MM.1S (cell line): ENCODE data around the gene SDF2L1.
"Not testable (repeated sequence)": the region's sequence is repeated elsewhere in the genome, so short reads cannot be mapped to it uniquely, and the experiment has no call there.

Experiments used
- DNase-seq: peaks from one replicate; pipeline ENCODE4 v3.0.0-alpha.2; 2015
- H2AFZ ChIP-seq: fragments of 300-600 bp; sonication (generic); 2 replicates; pipeline ENCODE4 v1.6.0; 2016; ENCODE audit warnings: antibody characterized with exemption, low read length
- H3F3A ChIP-seq: fragments of 300-600 bp; sonication (generic); 2 replicates; pipeline ENCODE4 v1.6.1; 2016; ENCODE audit warnings: mild to moderate bottlenecking, antibody characterized with exemption, low read length, moderate library complexity, mixed read lengths; ENCODE audit not compliant: insufficient read depth
- H3K27ac ChIP-seq: fragments of 300-600 bp; sonication (generic); 2 replicates; pipeline ENCODE4 v1.5.1; 2016; ENCODE audit warnings: mild to moderate bottlenecking, low read length
- H3K27me3 ChIP-seq: fragments of 300-600 bp; sonication (generic); replicated peaks from 2 replicates; pipeline ENCODE4 v1.6.0; 2016; ENCODE audit warnings: low read length; ENCODE audit not compliant: insufficient read depth
- H3K36me3 ChIP-seq: fragments of 300-600 bp; sonication (generic); replicated peaks from 2 replicates; pipeline ENCODE4 v1.6.1; 2016; ENCODE audit warnings: mild to moderate bottlenecking, low read length, mixed read lengths; ENCODE audit not compliant: insufficient read depth
- H3K4me1 ChIP-seq: fragments of 300-600 bp; sonication (generic); 2 replicates; pipeline ENCODE4 v1.6.1; 2016; ENCODE audit warnings: low read length, mixed read lengths
- H3K4me2 ChIP-seq: fragments of 300-600 bp; sonication (generic); 2 replicates; pipeline ENCODE4 v1.6.0; 2016; ENCODE audit warnings: low read depth, low read length
- H3K4me3 ChIP-seq: fragments of 300-600 bp; sonication (generic); 2 replicates; pipeline ENCODE4 v1.5.1; 2016; ENCODE audit warnings: low read length, mixed read lengths
- H3K79me2 ChIP-seq: fragments of 300-600 bp; sonication (generic); 2 replicates; pipeline ENCODE4 v1.6.1; 2016; ENCODE audit warnings: mixed run types, low read length, mixed read lengths
- H3K9ac ChIP-seq: fragments of 300-600 bp; sonication (generic); 2 replicates; pipeline ENCODE4 v1.6.1; 2016; ENCODE audit warnings: low read length, mixed read lengths
- H3K9me2 ChIP-seq: fragments of 300-600 bp; sonication (generic); replicated peaks from 2 replicates; pipeline ENCODE4 v1.6.1; 2016; ENCODE audit warnings: mild to moderate bottlenecking, low read length, mixed read lengths; ENCODE audit not compliant: insufficient read depth
- H3K9me3 ChIP-seq: fragments of 300-600 bp; sonication (generic); replicated peaks from 2 replicates; pipeline ENCODE4 v1.6.1; 2016; ENCODE audit warnings: mild to moderate bottlenecking, low read length, mixed read lengths; ENCODE audit not compliant: insufficient read depth
- H4K20me1 ChIP-seq: fragments of 300-600 bp; sonication (generic); 2 replicates; pipeline ENCODE4 v1.6.1; 2016; ENCODE audit warnings: mild to moderate bottlenecking, low read length, moderate library complexity, mixed read lengths; ENCODE audit not compliant: insufficient read depth
- EZH2 ChIP-seq: fragments of 300-600 bp; sonication (generic); optimal IDR thresholded peaks from 2 replicates; pipeline ENCODE3; 2017; ENCODE audit warnings: low read depth, mild to moderate bottlenecking, antibody characterized with exemption, low read length, mixed read lengths
- EZH2phosphoT487 ChIP-seq: fragments of 300-600 bp; sonication (generic); IDR thresholded peaks from 2 replicates; pipeline ENCODE4 v1.6.1; 2018; ENCODE audit warnings: antibody characterized with exemption, low read length
- TF ChIP-seq, protein P1 (sequence below): fragments of 300-600 bp; sonication (generic); IDR thresholded peaks from 2 replicates; pipeline ENCODE4 v1.5.1; 2016; ENCODE audit warnings: antibody characterized with exemption, low read length, mixed read lengths

SDF2L1 gene

GRCh38 chr22:21635771-21636510 lies 6.2 kb upstream of the SDF2L1 start:
- Histone ChIP-seq H3K9me2 (no peaks in the 10 kb centered on the region), H3K27me3 (no peaks in the 10 kb centered on the region), H3K9me3 (no peaks in the 10 kb centered on the region), H3K4me1 (no peaks in the 10 kb centered on the region), H3K4me3 (no peak overlapping the region), H2AFZ (no peak overlapping the region), H3K79me2 (no peaks in the 10 kb centered on the region), H4K20me1 (no peaks in the 10 kb centered on the region), H3K4me2 (no peak overlapping the region), H3K36me3 (no peaks in the 10 kb centered on the region), H3K27ac (no peak overlapping the region), H3K9ac (no peak overlapping the region), H3F3A (no peaks in the 10 kb centered on the region)
- TF ChIP-seq, protein P1, sequence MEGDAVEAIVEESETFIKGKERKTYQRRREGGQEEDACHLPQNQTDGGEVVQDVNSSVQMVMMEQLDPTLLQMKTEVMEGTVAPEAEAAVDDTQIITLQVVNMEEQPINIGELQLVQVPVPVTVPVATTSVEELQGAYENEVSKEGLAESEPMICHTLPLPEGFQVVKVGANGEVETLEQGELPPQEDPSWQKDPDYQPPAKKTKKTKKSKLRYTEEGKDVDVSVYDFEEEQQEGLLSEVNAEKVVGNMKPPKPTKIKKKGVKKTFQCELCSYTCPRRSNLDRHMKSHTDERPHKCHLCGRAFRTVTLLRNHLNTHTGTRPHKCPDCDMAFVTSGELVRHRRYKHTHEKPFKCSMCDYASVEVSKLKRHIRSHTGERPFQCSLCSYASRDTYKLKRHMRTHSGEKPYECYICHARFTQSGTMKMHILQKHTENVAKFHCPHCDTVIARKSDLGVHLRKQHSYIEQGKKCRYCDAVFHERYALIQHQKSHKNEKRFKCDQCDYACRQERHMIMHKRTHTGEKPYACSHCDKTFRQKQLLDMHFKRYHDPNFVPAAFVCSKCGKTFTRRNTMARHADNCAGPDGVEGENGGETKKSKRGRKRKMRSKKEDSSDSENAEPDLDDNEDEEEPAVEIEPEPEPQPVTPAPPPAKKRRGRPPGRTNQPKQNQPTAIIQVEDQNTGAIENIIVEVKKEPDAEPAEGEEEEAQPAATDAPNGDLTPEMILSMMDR, result no peak
- TF ChIP-seq EZH2phosphoT487, result no peak
- no peak for TF ChIP-seq EZH2
- no peak for DNase-seq

- Histone ChIP-seq H4K20me1 (no peaks in the 10 kb centered on the region), H3K4me3 (no peak overlapping the region), H3K36me3 (no peaks in the 10 kb centered on the region), H3K4me1 (no peaks in the 10 kb centered on the region), H3K9ac (no peak overlapping the region), H2AFZ (no peak overlapping the region), H3K4me2 (no peak overlapping the region), H3K79me2 (no peaks in the 10 kb centered on the region), H3K9me3 (no peaks in the 10 kb centered on the region), H3K9me2 (no peaks in the 10 kb centered on the region), H3K27ac (no peak overlapping the region), H3F3A (no peaks in the 10 kb centered on the region), H3K27me3 (no peaks in the 10 kb centered on the region)
- DNase-seq, result no peak
- TF ChIP-seq EZH2phosphoT487, result no peak
- TF ChIP-seq, protein P1, result no peak
- TF ChIP-seq EZH2, result no peak
Measured at GRCh38 chr22:21636629-21637218, 5.4 kb upstream of the SDF2L1 start.

- not testable (repeated sequence) for H3K27ac ChIP-seq, H3K4me1 ChIP-seq, DNase-seq
Measured at GRCh38 chr22:21637450-21637849, 4.7 kb upstream of the SDF2L1 start.

GRCh38 chr22:21639359-21639758 lies 2.7 kb upstream of the SDF2L1 start:
- no peaks in the 10 kb centered on the region for H4K20me1 ChIP-seq
- H3K9ac ChIP-seq, result no peak overlapping the region
- H3K9me3 ChIP-seq, result no peaks in the 10 kb centered on the region
- 0 out of 2 replicates have a peak, but pooled peaks cover 5% of the 10 kb centered on the region for H3F3A ChIP-seq
- H3K4me1 ChIP-seq, result no peaks in the 10 kb centered on the region
- H3K79me2 ChIP-seq, result peaks cover 13% of the 10 kb centered on the region
- no peak overlapping the region for H3K27ac ChIP-seq
- H3K4me2 ChIP-seq, result no peak overlapping the region
- DNase-seq, result no peak
- no peaks in the 10 kb centered on the region for H3K36me3 ChIP-seq
- no peak overlapping the region for H2AFZ ChIP-seq
- H3K9me2 ChIP-seq, result no peaks in the 10 kb centered on the region
- H3K27me3 ChIP-seq, result no peaks in the 10 kb centered on the region
- H3K4me3 ChIP-seq, result no peak overlapping the region
- TF ChIP-seq, protein P1, result no peak
- TF ChIP-seq EZH2phosphoT487, result no peak
- no peak for TF ChIP-seq EZH2

More at GRCh38 chr22:21637450-21637849, 4.7 kb upstream of the SDF2L1 start:
- H3K36me3 ChIP-seq, H3K9me2 ChIP-seq, H3K4me3 ChIP-seq, H2AFZ ChIP-seq, H3K27me3 ChIP-seq, H4K20me1 ChIP-seq, H3F3A ChIP-seq, H3K9ac ChIP-seq, H3K4me2 ChIP-seq, H3K79me2 ChIP-seq, H3K9me3 ChIP-seq: not testable (repeated sequence)
